Transverse colon (tissue), 4 donors: ENCODE results near the gene CEBPB. TPM values are rescaled to one million over a fixed set of nuclear protein-coding genes. Genes with fewer than 3 reads are reported as not detected.
"Not testable (repeated sequence)": the region's sequence is repeated elsewhere in the genome, so short reads cannot be mapped to it uniquely, and the experiment has no call there.

ENCODE experiments used
- DNase-seq: peaks from one replicate; pipeline ENCODE4 v3.0.0-alpha.2; 2019
- H3K27ac ChIP-seq, 4 donors: fragments of 200-600 bp; sonication (generic); 2 replicates each; pipeline ENCODE4 v1.5.1; 2016 to 2018; ENCODE audit warnings: inconsistent platforms in 4 of 4
- H3K27me3 ChIP-seq: fragments of 200-600 bp; sonication (generic); 2 replicates; pipeline ENCODE4 v1.5.1; 2017; ENCODE audit warnings: inconsistent platforms
- H3K36me3 ChIP-seq, 4 donors: fragments of 200-600 bp; sonication (generic); 2 replicates each; pipeline ENCODE4 v1.5.1; 2017 to 2019; ENCODE audit warnings: inconsistent platforms in 4 of 4
- H3K4me1 ChIP-seq, 4 donors: fragments of 200-600 bp; sonication (generic); 2 replicates each; pipeline ENCODE4 v1.5.1; 2017 to 2020; ENCODE audit warnings: inconsistent platforms in 4 of 4
- H3K4me3 ChIP-seq, 4 donors: fragments of 200-600 bp; sonication (generic); 1 replicate in 1 of 4; 2 replicates in 3 of 4; pipeline versions ENCODE4 v1.5.1 to v1.6.1; 2017 to 2019; ENCODE audit warnings: inconsistent platforms in 4 of 4
- H3K9me3 ChIP-seq, 2 donors: fragments of 200-600 bp; sonication (generic); 2 replicates each; pipeline ENCODE4 v1.5.1; 2017 to 2019; ENCODE audit warnings: inconsistent platforms in 2 of 2
- CTCF ChIP-seq, 5 experiments: fragments of 200-600 bp in 3 of 5; fragments of 450-650 bp in 2 of 5; sonication (generic) in 3 of 5; IDR thresholded peaks; 1 replicate in 2 of 5; 2 replicates in 3 of 5; pipeline ENCODE4 v1.5.1; 2016 to 2017; ENCODE audit warnings: antibody characterized with exemption in 5 of 5, inconsistent platforms in 3 of 5, mild to moderate bottlenecking in 2 of 5, moderate library complexity in 1 of 5
- EP300 ChIP-seq: sonication (generic); formaldehyde crosslinking; IDR thresholded peaks from one replicate; pipeline ENCODE4 v1.6.1; 2017; ENCODE audit warnings: antibody characterized with exemption, low read depth
- POLR2A ChIP-seq: fragments of 450-650 bp; IDR thresholded peaks from one replicate; pipeline ENCODE4 v1.6.1; 2016; ENCODE audit warnings: antibody characterized with exemption, mild to moderate bottlenecking, moderate library complexity
- POLR2AphosphoS5 ChIP-seq, 3 donors: sonication (generic); formaldehyde crosslinking; IDR thresholded peaks; one replicate each; pipeline ENCODE4 v1.6.1; 2016; ENCODE audit warnings: antibody characterized with exemption in 3 of 3
- WGBS, 2 donors: methylation state at CpG; one replicate each; pipeline ENCODE4 v1.1.5; 2018; ENCODE audit warnings: low coverage in 1 of 2; 5-methylcytosine and 5-hydroxymethylcytosine counted together
- in situ Hi-C, 4 donors: fragments of 200-750 bp; cut with MboI; loops; one replicate each; pipeline versions ENCODE4 v1.15.0 to v1.15.1; 2017; ENCODE audit warnings: low sequenced_read_pairs in 3 of 4, low pct_ligation_motif_present in 1 of 4, low pct_unique_long_range_greater_than_20kb in 1 of 4
- intact Hi-C: fragments of 100-400 bp; cut with DNase I; formaldehyde crosslinking; loops from one replicate; pipeline ENCODE4 v1.15.1; 2023; ENCODE audit warnings: low total_unique reads
- total RNA-seq, 4 donors: library from RNA; depleted of rRNA; stranded (reverse); fragments of >200 nt; gene quantifications; one replicate each; pipeline ENCODE4 v1.1.0, GENCODE V29; 2016

Gene CEBPB
- total RNA-seq, 4 donors from 2014 or later, result 26.1 to 78.9 (median 57.1) TPM

- WGBS, 2 donors, result 89 to 100% methylated on average over 1 to 18 of the region's 18 CpGs
- in situ Hi-C loops (loop anchor here in 1 of 4 donors (25.0 kb wide), 1 partner anchor 561 kb away; the partner anchor contains the start of gene PARD6B), intact Hi-C loops (loop anchor here (5.0 kb wide), 1 partner anchor 199 kb away; no protein-coding TSS in a partner anchor)
- Histone ChIP-seq H3K4me3 (no peak overlapping the region), H3K4me1 (peaks cover 0 to 23% (median 14%) of the 10 kb centered on the region in 4 donors), H3K36me3 (no peaks in the 10 kb centered on the region), H3K27me3 (no peaks in the 10 kb centered on the region), H3K27ac (no peak overlapping the region), H3K9me3 (no peaks in the 10 kb centered on the region)
- DNase-seq, result no peak
- TF ChIP-seq EP300, result no peak
- no peak for TF ChIP-seq CTCF (IDR thresholded peaks at IDR 0.05)
- TF ChIP-seq POLR2A, result no peak
- TF ChIP-seq POLR2AphosphoS5 (IDR thresholded peaks at IDR 0.05), result no peak
These were observed 14.4 kb upstream of the CEBPB start for GRCh38 chr20:50175938-50176933.

GRCh38 chr20:50178672-50179071, 12.0 kb upstream of the CEBPB start:
- H3K4me1 ChIP-seq, result peaks cover 0 to 10% (median 0%) of the 10 kb centered on the region in 4 donors
- H3K27me3 ChIP-seq, H3K27ac ChIP-seq, H3K4me3 ChIP-seq, H3K9me3 ChIP-seq, DNase-seq, H3K36me3 ChIP-seq: not testable (repeated sequence)
- in situ Hi-C loops (loop anchor here in 1 of 4 donors (25.0 kb wide), 1 partner anchor 559 kb away; the partner anchor contains the start of gene PARD6B), intact Hi-C loops (loop anchor here (5.0 kb wide), 1 partner anchor 201 kb away; no protein-coding TSS in a partner anchor)
- 69 to 75% methylated on average over 4 to 9 of the region's 9 CpGs for WGBS, 2 donors

GRCh38 chr20:50181344-50181743, 9.3 kb upstream of the CEBPB start:
- intact Hi-C loops, result no loop called here
- Histone ChIP-seq H3K36me3 (no peaks in the 10 kb centered on the region), H3K4me3 (no peak overlapping the region), H3K27me3 (no peaks in the 10 kb centered on the region), H3K9me3 (no peaks in the 10 kb centered on the region), H3K27ac (no peak overlapping the region), H3K4me1 (peaks cover 0 to 14% (median 0%) of the 10 kb centered on the region in 4 donors)
- WGBS, 2 donors, result 90 to 92% methylated on average over 4 to 10 of the region's 10 CpGs
- DNase-seq, result no peak
- in situ Hi-C loops, result loop anchor here in 2 of 4 donors (10.0 to 25.0 kb wide), 2 partner anchors 393 to 556 kb away; partner anchors contain the start of gene PARD6B (in 1 of the 2)
- TF ChIP-seq EP300 (no peak), POLR2A (no peak), POLR2AphosphoS5 (IDR thresholded peaks at IDR 0.05) (no peak), CTCF (IDR thresholded peaks at IDR 0.05) (no peak)

- DNase-seq, result no peak
- no peak overlapping the region for H3K27ac ChIP-seq
- 71 to 86% methylated on average over 2 of the region's 2 CpGs for WGBS, 2 donors
- peaks cover 0 to 18% (median 2%) of the 10 kb centered on the region in 4 donors for H3K4me1 ChIP-seq
- no peaks in the 10 kb centered on the region for H3K36me3 ChIP-seq
- no peaks in the 10 kb centered on the region for H3K9me3 ChIP-seq
- H3K4me3 ChIP-seq, result no peak overlapping the region
- in situ Hi-C loops (loop anchor here in 2 of 4 donors (10.0 to 25.0 kb wide), 2 partner anchors 392 to 555 kb away; partner anchors contain the start of gene PARD6B (in 1 of the 2)), intact Hi-C loops (no loop called here)
- TF ChIP-seq CTCF (IDR thresholded peaks at IDR 0.05) (no peak), POLR2A (no peak), POLR2AphosphoS5 (IDR thresholded peaks at IDR 0.05) (no peak), EP300 (no peak)
- H3K27me3 ChIP-seq, result no peaks in the 10 kb centered on the region
These were observed 8.3 kb upstream of the CEBPB start for GRCh38 chr20:50182346-50182745.
